Glomerular visceral epithelial cell (primary cell): ENCODE measurements around the gene OR2AP1.
"Not testable (repeated sequence)": the region's sequence is repeated elsewhere in the genome, so short reads cannot be mapped to it uniquely, and the experiment has no call there.

Experiments
- DNase-seq: peaks from one replicate; pipeline ENCODE4 v3.0.0-alpha.2; 2016; ENCODE audit errors: extremely low spot score

OR2AP1 gene

DNA sequence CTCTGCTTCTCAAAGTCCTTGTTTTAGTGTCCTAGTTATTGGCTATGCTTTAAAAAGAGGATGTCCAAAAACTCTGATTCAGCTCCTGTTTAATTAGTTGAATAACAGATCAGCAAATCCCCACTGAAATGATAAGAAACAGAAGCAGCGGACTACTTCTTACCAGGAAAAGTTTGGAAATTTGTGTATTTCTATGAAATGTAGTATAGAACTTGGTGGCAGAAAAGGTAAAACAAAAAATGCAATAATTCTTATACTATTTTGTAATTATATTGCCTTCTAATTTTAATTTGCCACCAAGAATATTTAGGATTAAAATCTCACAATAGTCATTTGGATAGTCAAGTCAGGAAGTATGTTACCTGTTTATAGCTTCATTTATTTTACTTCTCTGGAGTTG is at the start of gene OR2AP1:
Gene OR2AP1, plus strand, starts transcription at position 301 of the 400 bp plus-strand sequence. CDS start 1,947 bp downstream, outside the sequence.
- no peak for DNase-seq

DNA sequence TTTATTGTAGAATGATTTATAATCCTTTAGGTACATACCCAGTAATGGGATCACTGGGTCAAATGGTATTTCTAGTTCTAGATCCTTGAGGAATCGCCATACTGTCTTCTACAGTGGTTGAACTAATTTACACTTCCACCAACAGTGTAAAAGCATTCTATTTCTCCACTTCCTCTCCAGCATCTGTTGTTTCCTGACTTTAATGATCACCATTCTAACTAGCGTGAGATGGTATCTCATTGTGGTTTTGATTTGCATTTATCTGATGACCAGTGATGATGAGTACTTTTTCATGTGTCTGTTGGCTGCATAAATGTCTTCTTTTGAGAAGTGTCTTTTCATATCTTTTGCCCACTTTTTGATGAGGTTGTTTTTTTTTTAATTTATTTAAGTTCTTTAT is 24.0 kb upstream of the OR2AP1 start:
- not testable (repeated sequence) for DNase-seq

DNA sequence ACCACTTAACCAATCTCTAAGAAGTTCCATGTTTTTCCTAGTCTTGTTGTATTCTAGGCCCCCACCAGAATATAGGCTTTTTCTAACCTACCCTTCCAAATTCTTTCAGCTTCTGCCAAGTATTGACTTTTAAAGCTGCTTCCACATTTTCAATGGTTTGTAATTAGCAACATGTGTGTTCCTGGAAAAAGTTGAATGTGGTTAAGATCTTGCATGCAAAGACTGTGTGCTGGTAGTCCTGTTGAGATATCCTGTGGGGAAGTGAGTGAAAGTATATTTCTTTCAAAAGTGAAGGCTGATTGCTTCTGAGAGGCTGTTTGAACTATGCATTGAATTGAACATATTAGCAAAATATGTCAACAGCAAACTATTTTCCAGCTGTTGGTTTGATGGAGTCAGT is 23.5 kb upstream of the OR2AP1 start:
- no peak for DNase-seq

DNA sequence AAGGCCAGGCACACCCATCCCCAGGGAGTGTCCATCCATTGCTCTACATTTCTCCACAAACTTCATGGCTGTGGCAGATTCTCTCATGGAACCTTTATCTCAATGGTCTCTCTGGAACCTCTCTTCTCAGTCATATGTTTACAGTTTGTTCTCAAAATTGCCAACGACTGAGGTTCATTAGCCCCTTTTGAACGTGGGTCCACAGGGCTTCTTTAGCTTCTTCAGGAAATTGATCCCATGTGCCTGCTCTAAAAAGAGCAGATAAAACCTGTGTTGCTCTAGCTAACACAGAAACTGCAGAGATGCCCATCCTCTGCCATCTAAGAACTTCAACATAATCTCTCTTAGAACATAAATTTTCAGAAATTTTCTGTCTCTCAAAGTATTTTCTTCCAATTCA is 23.0 kb upstream of the OR2AP1 start, which contains the start of gene OR6C4:
Gene OR6C4, plus strand, starts transcription at position 301 of the 400 bp plus-strand sequence. CDS start 1,625 bp downstream, outside the sequence.
- no peak for DNase-seq

DNA sequence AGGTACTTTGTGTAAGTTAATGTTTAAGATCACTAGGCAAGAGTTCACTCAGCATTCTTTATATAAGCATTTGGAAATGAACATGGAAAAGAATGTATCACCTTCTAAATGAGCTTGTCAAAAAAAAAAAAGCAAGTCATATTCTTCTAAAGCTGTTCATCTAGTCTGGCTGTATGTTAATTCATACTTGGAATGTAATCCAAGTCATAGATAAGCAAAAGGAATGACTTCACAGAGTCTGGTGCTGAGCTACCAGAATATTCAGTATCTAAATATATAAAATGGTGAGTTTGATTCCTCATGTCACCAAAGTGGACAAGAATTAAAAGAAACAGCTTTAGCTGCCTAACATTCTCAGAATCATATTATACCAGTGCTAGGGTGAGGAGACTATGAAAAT is 18.0 kb upstream of the OR2AP1 start:
- no peak for DNase-seq

DNA sequence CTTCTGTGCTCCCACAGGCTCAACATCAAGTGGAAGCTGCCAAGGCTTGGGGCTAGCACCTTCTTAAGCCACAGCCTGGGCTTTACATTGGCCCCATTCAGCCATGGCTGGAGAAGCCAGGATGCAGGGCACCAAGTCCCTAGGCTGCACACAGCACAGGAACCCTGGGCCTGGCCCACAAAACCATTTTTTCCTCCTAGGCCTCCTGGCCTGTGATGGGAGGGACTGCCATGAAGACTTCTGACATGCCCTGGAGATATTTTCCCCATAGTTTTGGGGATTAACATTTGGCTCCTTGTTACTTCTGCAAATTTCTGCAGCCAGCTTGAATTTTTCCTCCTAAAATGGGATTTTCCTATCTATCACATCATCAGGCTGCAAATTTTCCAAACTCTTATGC is 2.2 kb upstream of the OR2AP1 start:
- DNase-seq = not testable (repeated sequence)

DNA sequence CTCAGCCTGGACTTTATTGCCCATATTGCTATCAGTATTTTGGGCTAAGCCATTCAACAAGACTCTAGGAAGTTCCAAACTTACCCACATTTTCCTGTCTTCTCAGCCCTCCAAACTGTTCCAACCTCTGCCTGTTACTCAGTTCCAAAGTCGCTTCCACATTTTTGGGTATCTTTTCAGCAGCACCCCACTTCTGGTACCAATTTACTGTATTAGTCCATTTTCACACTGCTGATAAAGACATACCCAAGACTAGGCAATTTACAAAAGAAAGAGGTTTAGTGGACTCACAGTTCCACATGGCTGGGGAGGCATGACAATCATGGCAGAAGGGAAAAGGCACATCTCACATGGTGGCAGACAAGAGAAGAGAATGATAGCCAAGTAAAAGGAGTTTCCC is 1.6 kb upstream of the OR2AP1 start:
- DNase-seq = not testable (repeated sequence)

DNA sequence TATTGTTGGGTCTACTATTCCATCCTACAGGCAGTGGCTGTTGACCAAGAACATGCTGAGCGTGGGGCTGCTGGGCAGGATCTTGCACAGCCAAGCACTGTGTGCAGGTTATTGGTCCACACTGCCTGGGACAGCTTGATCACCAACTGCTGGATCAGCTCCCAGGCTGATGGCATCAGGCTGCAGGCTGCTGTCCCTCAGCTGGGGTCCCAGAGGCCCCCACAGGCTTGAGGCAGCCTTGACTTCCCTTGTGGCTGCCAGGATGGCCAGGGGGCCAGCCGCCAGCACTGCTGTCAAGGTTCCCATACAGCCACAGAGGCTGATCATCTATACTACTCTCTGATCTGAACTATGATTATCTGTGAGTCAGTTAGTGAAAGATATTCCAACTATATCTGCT is 9.8 kb downstream of the OR2AP1 start:
- no peak for DNase-seq

DNA sequence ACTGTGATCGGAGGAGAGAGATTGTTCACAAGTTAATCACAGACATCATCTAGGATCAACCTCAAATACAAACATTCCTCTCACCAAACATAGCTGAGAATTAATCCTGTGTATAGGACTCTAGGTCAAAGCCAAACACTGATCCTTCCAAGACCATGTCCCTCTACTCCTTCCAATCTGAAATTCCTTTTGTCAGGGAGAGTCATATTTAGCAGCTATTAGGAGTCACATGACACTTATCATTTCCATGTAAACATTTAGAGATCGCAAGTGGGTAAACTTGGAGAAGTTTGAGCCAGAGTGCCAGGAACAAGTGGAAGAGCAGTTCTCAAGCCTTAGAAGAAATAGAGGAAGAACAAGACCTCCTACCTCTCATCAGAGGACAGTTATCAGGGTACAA is 13.5 kb downstream of the OR2AP1 start:
- no peak for DNase-seq

DNA sequence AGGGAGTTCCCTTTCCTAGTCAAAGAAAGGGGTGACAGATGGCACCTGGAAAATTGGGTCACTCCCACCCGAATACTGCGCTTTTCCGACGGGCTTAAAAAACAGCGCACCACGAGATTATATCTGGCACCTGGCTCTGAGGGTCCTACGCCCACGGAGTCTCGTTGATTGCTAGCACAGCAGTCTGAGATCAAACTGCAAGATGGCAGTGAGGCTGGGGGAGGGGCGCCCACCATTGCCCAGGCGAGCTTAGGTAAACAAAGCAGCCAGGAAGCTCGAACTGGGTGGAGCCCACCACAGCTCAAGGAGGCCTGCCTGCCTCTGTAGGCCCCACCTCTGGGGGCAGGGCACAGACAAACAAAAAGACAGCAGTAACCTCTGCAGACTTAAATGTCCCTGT is 17.9 kb downstream of the OR2AP1 start:
- DNase-seq = not testable (repeated sequence)

DNA sequence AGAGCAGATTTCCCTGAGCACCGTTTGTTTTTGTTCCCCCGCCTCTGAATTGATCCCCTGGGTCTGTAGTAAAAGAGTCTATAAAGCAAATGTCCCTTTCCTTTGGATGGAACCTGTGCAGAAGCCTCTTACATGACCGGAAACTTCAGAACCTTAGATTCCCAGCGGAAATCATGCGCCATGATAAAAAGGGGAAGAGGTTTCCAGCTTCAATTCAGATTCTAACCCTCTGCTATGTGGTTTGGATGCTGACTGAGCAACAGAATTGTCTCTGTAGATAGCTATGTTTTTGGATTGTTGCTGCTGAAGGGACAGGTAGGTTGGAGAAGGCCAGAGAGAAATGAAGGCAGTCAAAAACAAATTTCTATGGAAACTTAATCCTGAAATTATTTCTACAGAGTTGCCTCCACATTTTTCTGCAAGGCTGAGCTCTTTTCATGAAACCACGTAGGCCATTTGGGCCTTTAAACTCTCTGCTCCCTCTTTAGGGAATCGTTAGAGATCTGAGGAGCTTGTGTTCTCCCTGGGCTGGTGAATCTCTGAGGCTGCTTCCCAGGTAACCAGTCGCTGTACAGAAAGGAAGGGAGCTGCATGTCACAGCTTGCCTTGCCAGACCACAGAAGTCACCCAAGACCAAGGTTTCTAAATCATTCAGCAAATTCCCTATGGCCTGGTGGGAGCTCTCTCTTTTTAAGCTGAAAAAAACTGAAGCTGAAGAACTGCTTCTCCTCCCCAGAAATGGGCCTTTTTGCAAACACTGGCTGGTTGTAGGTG is 35.7 kb downstream of the OR2AP1 start:
- DNase-seq = no peak

DNA sequence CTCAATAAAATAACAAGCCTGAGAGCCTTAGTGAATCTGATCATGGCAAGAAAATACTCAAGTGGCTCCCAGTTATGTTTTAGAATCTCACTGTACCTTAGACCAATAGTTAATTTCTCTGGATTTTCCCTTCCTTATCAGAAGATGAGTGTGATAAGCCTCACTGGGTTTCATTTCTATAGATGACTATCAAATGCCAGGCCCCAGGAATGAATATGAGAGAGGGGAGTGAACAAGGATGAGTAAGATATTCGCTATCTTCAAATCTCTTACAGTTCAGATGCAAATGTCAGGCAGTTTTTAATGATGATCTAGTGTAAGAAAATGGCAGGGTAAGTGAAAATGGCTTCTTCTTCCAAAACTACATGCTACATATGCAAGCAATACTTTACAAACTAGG is 38.3 kb downstream of the OR2AP1 start:
- no peak for DNase-seq

DNA sequence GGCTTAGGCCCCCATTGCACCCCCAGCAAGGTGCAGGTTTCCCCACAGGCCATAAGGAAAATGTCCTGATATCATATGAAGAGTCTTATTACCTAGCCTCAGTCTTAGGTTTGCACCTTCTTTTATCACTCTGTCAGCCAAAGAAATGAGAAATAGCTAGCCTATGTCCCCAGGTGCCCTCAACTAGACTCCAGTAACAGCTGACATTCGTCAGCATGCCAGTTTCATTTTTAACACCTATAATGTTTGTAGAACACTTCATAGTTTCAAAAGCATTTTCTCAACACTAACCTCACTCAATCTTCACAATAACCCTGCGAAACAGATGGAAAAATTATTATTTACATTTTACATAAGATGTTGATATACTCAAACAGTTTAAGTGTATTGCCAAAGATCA is 40.4 kb downstream of the OR2AP1 start:
- DNase-seq = no peak

DNA sequence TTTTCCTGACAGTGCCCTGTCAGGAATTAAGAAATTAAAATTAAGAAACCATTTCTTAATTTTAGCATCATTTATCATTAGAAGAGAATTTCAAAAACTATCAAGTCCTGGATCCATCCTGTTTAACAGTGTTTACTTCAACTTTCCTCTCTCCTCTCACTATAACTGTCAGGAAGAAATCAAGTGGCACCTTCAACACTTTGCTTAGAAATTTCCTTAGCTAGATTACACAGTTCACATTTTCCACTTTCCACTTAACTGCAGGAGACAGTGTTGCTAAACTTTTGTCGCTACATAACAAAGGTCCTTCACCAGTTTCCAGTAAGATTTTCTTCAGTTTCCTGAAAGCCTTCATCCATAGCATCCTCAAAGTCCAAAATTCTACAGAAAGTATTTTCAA is 42.5 kb downstream of the OR2AP1 start:
- no peak for DNase-seq

DNA sequence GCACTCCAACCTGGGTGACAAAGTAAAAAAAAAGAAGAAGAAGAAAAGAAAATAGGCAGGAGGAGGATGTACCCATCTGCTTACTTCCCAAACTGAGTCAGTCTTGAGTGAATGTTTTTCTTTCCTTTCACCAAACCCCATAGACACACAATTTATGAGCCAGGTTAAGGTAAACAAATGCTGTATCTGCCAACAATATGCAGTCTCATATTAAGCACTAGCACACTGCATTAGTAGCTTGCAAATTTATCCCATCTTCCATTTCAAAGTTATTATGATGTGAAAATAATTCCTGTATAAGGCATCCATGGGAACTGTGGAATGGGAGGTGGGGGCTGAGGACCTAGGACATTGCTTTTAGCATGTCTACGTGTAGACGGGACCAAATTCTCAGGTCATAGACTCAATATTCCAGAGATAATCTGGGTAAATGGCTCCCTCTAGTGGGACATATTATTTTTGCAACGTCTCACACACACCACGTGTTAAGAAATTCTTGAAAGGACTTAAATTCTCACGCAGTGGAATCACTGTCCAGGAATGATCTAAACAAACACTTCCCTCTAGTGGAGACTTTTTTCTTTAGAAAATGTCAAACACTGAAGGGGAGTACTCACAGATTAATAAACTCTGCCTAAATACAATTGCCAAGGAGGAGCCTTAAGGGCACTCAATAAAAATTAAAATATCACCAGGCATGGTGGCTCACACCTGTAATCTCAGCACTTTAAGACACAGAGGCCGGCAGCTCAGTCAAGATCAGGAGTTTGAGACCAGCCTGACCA is 47.3 kb downstream of the OR2AP1 start:
- peak; percentile 90 for DNase-seq

DNA sequence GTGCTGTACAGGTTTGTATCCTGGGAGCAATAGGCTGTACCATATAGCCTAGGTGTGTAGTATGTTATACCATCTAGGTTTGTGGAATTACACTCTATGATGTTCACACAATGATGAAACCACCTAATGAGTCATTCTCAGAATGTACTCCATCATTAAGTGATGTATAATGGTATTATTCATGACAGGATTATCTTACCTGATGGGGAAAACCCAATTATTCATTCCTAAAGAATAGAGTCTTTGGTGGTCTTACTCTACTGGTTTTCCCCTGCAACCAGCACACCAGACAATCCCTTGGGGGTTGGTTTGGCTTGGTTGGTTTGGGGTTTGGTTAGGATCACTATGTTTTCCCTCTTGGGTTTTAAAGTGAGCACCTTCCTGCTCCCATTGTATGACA is 51.8 kb downstream of the OR2AP1 start:
- no peak for DNase-seq
